Peyer's patch (tissue), 4 donors: Measurements from ENCODE around the gene EEF2KMT.
"Not testable (repeated sequence)": the region's sequence is repeated elsewhere in the genome, so short reads cannot be mapped to it uniquely, and the experiment has no call there.

Experiments used
- POLR2A ChIP-seq, 2 donors: fragments of 450-650 bp; IDR thresholded peaks; one replicate each; pipeline ENCODE4 v1.5.1; 2017; ENCODE audit warnings: antibody characterized with exemption in 2 of 2, mild to moderate bottlenecking in 2 of 2, moderate library complexity in 2 of 2
- TF ChIP-seq, protein P1 (sequence below), 6 experiments: fragments of 450-650 bp in 4 of 6; fragments of 200-600 bp in 2 of 6; sonication (generic) in 1 of 6; IDR thresholded peaks; one replicate each; pipeline ENCODE4 v1.5.1; 2017 to 2019; ENCODE audit warnings: antibody characterized with exemption in 6 of 6, mild to moderate bottlenecking in 3 of 6, moderate library complexity in 1 of 6

DNA sequence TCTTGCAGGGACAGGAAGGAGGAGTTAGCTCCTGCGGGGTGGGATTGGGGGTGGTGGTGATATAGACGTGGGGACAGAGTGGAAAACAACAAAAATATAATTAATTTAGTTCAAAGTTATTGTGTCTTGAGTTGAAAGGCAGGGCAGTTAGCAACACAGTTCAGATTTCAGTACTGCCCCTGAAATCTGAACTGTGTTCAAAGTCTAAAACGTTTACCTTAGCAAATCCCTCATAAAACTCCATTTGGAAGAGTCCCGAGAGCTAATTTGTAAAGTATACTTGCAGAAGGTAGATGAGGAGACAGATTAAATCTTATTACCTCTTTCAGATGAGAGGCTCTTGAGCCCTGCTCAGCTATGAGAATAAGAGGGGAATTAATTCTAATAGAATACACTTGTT lies 1.6 kb upstream of the EEF2KMT start:
- TF ChIP-seq, protein P1, sequence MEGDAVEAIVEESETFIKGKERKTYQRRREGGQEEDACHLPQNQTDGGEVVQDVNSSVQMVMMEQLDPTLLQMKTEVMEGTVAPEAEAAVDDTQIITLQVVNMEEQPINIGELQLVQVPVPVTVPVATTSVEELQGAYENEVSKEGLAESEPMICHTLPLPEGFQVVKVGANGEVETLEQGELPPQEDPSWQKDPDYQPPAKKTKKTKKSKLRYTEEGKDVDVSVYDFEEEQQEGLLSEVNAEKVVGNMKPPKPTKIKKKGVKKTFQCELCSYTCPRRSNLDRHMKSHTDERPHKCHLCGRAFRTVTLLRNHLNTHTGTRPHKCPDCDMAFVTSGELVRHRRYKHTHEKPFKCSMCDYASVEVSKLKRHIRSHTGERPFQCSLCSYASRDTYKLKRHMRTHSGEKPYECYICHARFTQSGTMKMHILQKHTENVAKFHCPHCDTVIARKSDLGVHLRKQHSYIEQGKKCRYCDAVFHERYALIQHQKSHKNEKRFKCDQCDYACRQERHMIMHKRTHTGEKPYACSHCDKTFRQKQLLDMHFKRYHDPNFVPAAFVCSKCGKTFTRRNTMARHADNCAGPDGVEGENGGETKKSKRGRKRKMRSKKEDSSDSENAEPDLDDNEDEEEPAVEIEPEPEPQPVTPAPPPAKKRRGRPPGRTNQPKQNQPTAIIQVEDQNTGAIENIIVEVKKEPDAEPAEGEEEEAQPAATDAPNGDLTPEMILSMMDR (IDR thresholded peaks at IDR 0.05), result not testable (repeated sequence)
- TF ChIP-seq POLR2A (IDR thresholded peaks at IDR 0.05), result not testable (repeated sequence)
